ENCODE results near the gene TRIM67. TPM values are rescaled to one million over a fixed set of nuclear protein-coding genes. Genes with fewer than 3 reads are reported as not detected.

The TRIM67 gene
- polyA plus RNA-seq, 1 donor from 2014 or later: 8.0 TPM

DNA sequence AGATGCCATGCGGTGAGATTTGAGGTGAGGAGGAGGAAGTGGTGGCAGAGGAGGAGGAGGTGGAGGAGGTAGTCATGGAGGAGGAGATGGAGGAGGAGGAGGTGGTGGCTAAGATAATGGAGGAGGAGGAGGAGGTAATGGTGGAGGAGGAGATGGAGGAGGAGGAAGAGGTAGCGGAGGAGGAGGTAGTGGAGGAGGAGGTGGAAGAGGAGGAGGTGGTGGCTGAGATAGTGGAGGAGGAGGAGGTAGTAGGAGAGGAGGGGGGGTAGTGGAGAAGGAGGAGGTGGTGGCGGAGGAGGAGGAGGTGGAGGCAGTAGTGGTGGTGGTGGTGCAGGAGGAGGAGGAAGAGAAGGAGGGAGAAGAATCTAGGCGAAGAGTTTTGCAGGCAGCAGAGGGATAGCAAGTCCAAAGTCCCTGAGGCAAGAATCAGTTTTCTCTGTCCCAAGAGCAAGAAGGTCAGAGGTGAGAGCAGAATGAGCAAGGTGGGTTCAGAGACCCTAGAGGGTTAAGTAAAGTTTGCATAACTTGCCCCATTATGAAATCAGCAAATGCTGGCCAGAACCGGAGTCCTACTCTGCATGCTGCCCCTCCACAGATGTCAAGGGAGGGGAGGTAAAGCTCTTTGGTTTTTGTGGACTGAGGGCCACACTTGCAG, 40.2 kb downstream of the TRIM67 start:
- Histone ChIP-seq H3K4me3 (ENCODE audit: low read length) (no peak overlapping the region), H3K79me2 (replicated peaks; ENCODE audit: insufficient read depth, low read length) (no peaks in the 10 kb centered on the region), H3K27me3 (ENCODE audit: insufficient read depth, low read depth, low read length) (no peaks in the 10 kb centered on the region), H2AFZ (ENCODE audit: low read depth, low read length) (no peak overlapping the region), H3K9ac (ENCODE audit: low read length) (no peak overlapping the region), H3F3A (ENCODE audit: insufficient read depth, low read length, poor library complexity, severe bottlenecking) (no peaks in the 10 kb centered on the region), H4K20me1 (ENCODE audit: insufficient read depth) (no peaks in the 10 kb centered on the region), H3K27ac (ENCODE audit: low read length) (no peak overlapping the region), H3K9me3 (ENCODE audit: low read length) (no peaks in the 10 kb centered on the region), H3K4me2 (ENCODE audit: low read length) (no peak overlapping the region), H3K36me3 (ENCODE audit: insufficient read depth, low read length) (peaks cover 15% of the 10 kb centered on the region), H3K9me2 (ENCODE audit: insufficient read depth, low read length) (no peaks in the 10 kb centered on the region)
- no peak for TF ChIP-seq EZH2 (IDR thresholded peaks at IDR 0.05; ENCODE audit: borderline replicate concordance, insufficient read depth, low read length, poor library complexity, severe bottlenecking)
- no peak for TF ChIP-seq POLR2AphosphoS5 (IDR thresholded peaks at IDR 0.05)
- TF ChIP-seq TAF1 (IDR thresholded peaks at IDR 0.05; ENCODE audit: low read depth): no peak
- no peak for TF ChIP-seq SMC3 (conservative IDR thresholded peaks at IDR 0.05; ENCODE audit: poor library complexity)
- TF ChIP-seq RAD21 (conservative IDR thresholded peaks at IDR 0.05): no peak
- TF ChIP-seq, protein P1, sequence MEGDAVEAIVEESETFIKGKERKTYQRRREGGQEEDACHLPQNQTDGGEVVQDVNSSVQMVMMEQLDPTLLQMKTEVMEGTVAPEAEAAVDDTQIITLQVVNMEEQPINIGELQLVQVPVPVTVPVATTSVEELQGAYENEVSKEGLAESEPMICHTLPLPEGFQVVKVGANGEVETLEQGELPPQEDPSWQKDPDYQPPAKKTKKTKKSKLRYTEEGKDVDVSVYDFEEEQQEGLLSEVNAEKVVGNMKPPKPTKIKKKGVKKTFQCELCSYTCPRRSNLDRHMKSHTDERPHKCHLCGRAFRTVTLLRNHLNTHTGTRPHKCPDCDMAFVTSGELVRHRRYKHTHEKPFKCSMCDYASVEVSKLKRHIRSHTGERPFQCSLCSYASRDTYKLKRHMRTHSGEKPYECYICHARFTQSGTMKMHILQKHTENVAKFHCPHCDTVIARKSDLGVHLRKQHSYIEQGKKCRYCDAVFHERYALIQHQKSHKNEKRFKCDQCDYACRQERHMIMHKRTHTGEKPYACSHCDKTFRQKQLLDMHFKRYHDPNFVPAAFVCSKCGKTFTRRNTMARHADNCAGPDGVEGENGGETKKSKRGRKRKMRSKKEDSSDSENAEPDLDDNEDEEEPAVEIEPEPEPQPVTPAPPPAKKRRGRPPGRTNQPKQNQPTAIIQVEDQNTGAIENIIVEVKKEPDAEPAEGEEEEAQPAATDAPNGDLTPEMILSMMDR (IDR thresholded peaks at IDR 0.05; ENCODE audit: poor library complexity, severe bottlenecking): no peak
- TF ChIP-seq EP300 (conservative IDR thresholded peaks at IDR 0.05; ENCODE audit: poor library complexity, severe bottlenecking): no peak
- no peak for TF ChIP-seq MXI1 (conservative IDR thresholded peaks at IDR 0.05; ENCODE audit: poor library complexity, severe bottlenecking)
- TF ChIP-seq, protein P2, sequence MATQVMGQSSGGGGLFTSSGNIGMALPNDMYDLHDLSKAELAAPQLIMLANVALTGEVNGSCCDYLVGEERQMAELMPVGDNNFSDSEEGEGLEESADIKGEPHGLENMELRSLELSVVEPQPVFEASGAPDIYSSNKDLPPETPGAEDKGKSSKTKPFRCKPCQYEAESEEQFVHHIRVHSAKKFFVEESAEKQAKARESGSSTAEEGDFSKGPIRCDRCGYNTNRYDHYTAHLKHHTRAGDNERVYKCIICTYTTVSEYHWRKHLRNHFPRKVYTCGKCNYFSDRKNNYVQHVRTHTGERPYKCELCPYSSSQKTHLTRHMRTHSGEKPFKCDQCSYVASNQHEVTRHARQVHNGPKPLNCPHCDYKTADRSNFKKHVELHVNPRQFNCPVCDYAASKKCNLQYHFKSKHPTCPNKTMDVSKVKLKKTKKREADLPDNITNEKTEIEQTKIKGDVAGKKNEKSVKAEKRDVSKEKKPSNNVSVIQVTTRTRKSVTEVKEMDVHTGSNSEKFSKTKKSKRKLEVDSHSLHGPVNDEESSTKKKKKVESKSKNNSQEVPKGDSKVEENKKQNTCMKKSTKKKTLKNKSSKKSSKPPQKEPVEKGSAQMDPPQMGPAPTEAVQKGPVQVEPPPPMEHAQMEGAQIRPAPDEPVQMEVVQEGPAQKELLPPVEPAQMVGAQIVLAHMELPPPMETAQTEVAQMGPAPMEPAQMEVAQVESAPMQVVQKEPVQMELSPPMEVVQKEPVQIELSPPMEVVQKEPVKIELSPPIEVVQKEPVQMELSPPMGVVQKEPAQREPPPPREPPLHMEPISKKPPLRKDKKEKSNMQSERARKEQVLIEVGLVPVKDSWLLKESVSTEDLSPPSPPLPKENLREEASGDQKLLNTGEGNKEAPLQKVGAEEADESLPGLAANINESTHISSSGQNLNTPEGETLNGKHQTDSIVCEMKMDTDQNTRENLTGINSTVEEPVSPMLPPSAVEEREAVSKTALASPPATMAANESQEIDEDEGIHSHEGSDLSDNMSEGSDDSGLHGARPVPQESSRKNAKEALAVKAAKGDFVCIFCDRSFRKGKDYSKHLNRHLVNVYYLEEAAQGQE (IDR thresholded peaks at IDR 0.05; ENCODE audit: borderline replicate concordance): no peak

DNA sequence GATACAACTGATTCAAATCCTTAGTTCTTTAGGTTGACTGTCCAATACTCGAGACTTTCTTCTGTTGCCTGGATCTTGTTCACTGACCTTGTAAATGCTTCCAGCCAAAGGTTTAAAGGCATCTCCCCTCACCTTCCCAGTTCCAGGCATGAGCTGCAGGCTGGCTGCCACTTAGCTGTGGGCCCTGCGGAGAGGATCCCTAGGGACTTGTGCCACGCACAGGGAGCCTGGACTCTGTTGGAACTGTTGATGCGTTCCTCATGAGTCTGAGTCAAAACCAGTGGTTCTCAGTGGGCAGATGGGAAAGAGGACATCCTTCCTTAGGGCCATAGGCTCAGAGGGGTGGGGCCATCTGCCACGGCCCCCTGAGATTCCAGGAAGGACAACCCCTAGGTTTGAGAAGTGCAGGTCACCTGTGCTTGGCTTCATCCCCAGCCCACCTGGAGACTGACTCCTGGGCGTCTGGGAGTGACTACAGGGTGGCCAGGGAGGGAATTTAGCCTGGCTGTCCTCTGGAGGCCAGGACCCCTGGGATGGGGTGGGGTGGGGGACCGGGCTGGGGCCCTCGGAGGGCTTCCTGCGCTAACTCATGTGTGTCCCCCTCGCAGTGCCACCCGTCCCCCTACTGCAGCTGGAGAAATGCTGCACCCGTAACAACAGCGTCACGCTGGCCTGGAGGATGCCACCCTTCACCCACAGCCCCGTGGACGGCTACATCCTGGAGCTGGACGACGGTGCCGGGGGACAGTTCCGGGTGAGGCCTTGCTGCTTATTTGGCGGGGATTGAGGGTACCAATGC, 41.6 kb downstream of the TRIM67 start:
- Histone ChIP-seq H3K36me3 (ENCODE audit: insufficient read depth, low read length) (peaks cover 15% of the 10 kb centered on the region), H4K20me1 (ENCODE audit: insufficient read depth) (no peaks in the 10 kb centered on the region), H3F3A (ENCODE audit: insufficient read depth, low read length, poor library complexity, severe bottlenecking) (no peaks in the 10 kb centered on the region), H3K4me3 (ENCODE audit: low read length) (no peak overlapping the region), H3K27ac (ENCODE audit: low read length) (no peak overlapping the region), H3K9ac (ENCODE audit: low read length) (no peak overlapping the region), H3K79me2 (replicated peaks; ENCODE audit: insufficient read depth, low read length) (no peaks in the 10 kb centered on the region), H3K27me3 (ENCODE audit: insufficient read depth, low read depth, low read length) (no peaks in the 10 kb centered on the region), H3K9me2 (ENCODE audit: insufficient read depth, low read length) (no peaks in the 10 kb centered on the region), H3K9me3 (ENCODE audit: low read length) (no peaks in the 10 kb centered on the region), H3K4me2 (ENCODE audit: low read length) (no peak overlapping the region), H2AFZ (ENCODE audit: low read depth, low read length) (no peak overlapping the region)
- no peak for TF ChIP-seq SMC3 (conservative IDR thresholded peaks at IDR 0.05; ENCODE audit: poor library complexity)
- TF ChIP-seq, protein P2 (IDR thresholded peaks at IDR 0.05; ENCODE audit: borderline replicate concordance): no peak
- TF ChIP-seq EP300 (conservative IDR thresholded peaks at IDR 0.05; ENCODE audit: poor library complexity, severe bottlenecking): no peak
- TF ChIP-seq EZH2 (IDR thresholded peaks at IDR 0.05; ENCODE audit: borderline replicate concordance, insufficient read depth, low read length, poor library complexity, severe bottlenecking): no peak
- TF ChIP-seq TAF1 (IDR thresholded peaks at IDR 0.05; ENCODE audit: low read depth): no peak
- no peak for TF ChIP-seq POLR2AphosphoS5 (IDR thresholded peaks at IDR 0.05)
- TF ChIP-seq, protein P1 (IDR thresholded peaks at IDR 0.05; ENCODE audit: poor library complexity, severe bottlenecking): no peak
- TF ChIP-seq MXI1 (conservative IDR thresholded peaks at IDR 0.05; ENCODE audit: poor library complexity, severe bottlenecking): no peak
- no peak for TF ChIP-seq RAD21 (conservative IDR thresholded peaks at IDR 0.05)

Measured in neural cell (in vitro differentiated cells).